Mesenchymal stem cell (in vitro differentiated cells and primary cell): ENCODE results near the gene GNB4.

Experiments used
- DNase-seq: peaks from one replicate; pipeline ENCODE4 v3.0.0-alpha.2; 2013
- H2AFZ ChIP-seq: one replicate; pipeline ENCODE4 v1.6.1; 2013; ENCODE audit warnings: low read depth, mild to moderate bottlenecking, control low read depth, inconsistent platforms, low read length, moderate library complexity
- H2AK5ac ChIP-seq: 2 replicates; pipeline ENCODE4 v1.6.1; 2013; ENCODE audit warnings: low read length, moderate library complexity, mild to moderate bottlenecking, inconsistent platforms; ENCODE audit not compliant: severe bottlenecking
- H2BK120ac ChIP-seq: one replicate; pipeline ENCODE4 v1.6.1; 2013; ENCODE audit warnings: low read depth, mild to moderate bottlenecking, inconsistent platforms, low read length, moderate library complexity
- H2BK12ac ChIP-seq, 2 experiments: one replicate each; pipeline ENCODE4 v1.6.1; 2013; ENCODE audit warnings: inconsistent platforms in 2 of 2, low read length in 2 of 2, mild to moderate bottlenecking in 2 of 2, moderate library complexity in 2 of 2, control low read depth in 1 of 2
- H2BK15ac ChIP-seq: one replicate; pipeline ENCODE4 v1.6.1; 2013; ENCODE audit warnings: mild to moderate bottlenecking, low read depth, inconsistent platforms; ENCODE audit not compliant: poor library complexity, severe bottlenecking
- H2BK5ac ChIP-seq: 2 replicates; pipeline ENCODE4 v1.6.1; 2013; ENCODE audit warnings: low read depth, mild to moderate bottlenecking, low read length, control low read depth, inconsistent platforms; ENCODE audit not compliant: poor library complexity, severe bottlenecking
- H3K14ac ChIP-seq, 2 experiments: one replicate each; pipeline ENCODE4 v1.6.1; 2013; ENCODE audit warnings: inconsistent platforms in 2 of 2, low read length in 2 of 2, control low read depth in 1 of 2, mild to moderate bottlenecking in 1 of 2, moderate library complexity in 1 of 2
- H3K18ac ChIP-seq, 2 experiments: one replicate each; pipeline ENCODE4 v1.6.1; 2013; ENCODE audit warnings: inconsistent platforms in 2 of 2, low read length in 2 of 2, control low read depth in 1 of 2, low read depth in 1 of 2, mild to moderate bottlenecking in 1 of 2
- H3K23ac ChIP-seq, 2 experiments: one replicate each; pipeline ENCODE4 v1.6.1; 2013; ENCODE audit warnings: inconsistent platforms in 2 of 2, low read length in 2 of 2, mild to moderate bottlenecking in 2 of 2, moderate library complexity in 2 of 2, control low read depth in 1 of 2
- H3K27ac ChIP-seq: 2 replicates; pipeline ENCODE4 v1.5.1; 2013; ENCODE audit warnings: mild to moderate bottlenecking, moderate library complexity, low read length, control low read depth, inconsistent platforms; ENCODE audit not compliant: poor library complexity, severe bottlenecking
- H3K27me3 ChIP-seq, 2 experiments: 2 replicates each; pipeline versions ENCODE4 v1.6.1 to v1.7.0; 2013; ENCODE audit warnings: low read length in 2 of 2, mild to moderate bottlenecking in 2 of 2, moderate library complexity in 2 of 2, control low read depth in 1 of 2, inconsistent platforms in 1 of 2; ENCODE audit not compliant: control insufficient read depth in 1 of 2, insufficient read depth in 1 of 2
- H3K36me3 ChIP-seq, 2 experiments: 2 replicates each; pipeline versions ENCODE4 v1.6.1 to v1.7.0; 2013; ENCODE audit warnings: low read length in 2 of 2, control low read depth in 1 of 2, inconsistent platforms in 1 of 2, low read depth in 1 of 2, mild to moderate bottlenecking in 1 of 2; ENCODE audit not compliant: insufficient read depth in 2 of 2, control insufficient read depth in 1 of 2
- H3K4ac ChIP-seq, 2 experiments: one replicate each; pipeline ENCODE4 v1.6.1; 2013; ENCODE audit warnings: inconsistent platforms in 2 of 2, low read length in 2 of 2, mild to moderate bottlenecking in 2 of 2, moderate library complexity in 2 of 2, control low read depth in 1 of 2, low read depth in 1 of 2
- H3K4me1 ChIP-seq: 2 replicates; pipeline ENCODE4 v1.6.1; 2013; ENCODE audit warnings: low read depth, low read length, control low read depth; ENCODE audit not compliant: control insufficient read depth, insufficient read depth
- H3K4me2 ChIP-seq: 2 replicates; pipeline ENCODE4 v1.6.1; 2013; ENCODE audit warnings: low read length, mild to moderate bottlenecking, inconsistent platforms; ENCODE audit not compliant: poor library complexity, severe bottlenecking
- H3K4me3 ChIP-seq, 2 experiments: 2 replicates each; pipeline versions ENCODE4 v1.5.1 to v1.7.0; 2013; ENCODE audit warnings: low read length in 2 of 2, mild to moderate bottlenecking in 2 of 2, control low read depth in 1 of 2, low read depth in 1 of 2; ENCODE audit not compliant: insufficient read depth in 1 of 2
- H3K79me1 ChIP-seq: replicated peaks from 2 replicates; pipeline ENCODE4 v1.6.1; 2013; ENCODE audit warnings: mild to moderate bottlenecking, control low read depth, low read length, inconsistent platforms; ENCODE audit not compliant: poor library complexity, severe bottlenecking
- H3K9ac ChIP-seq: 2 replicates; pipeline ENCODE4 v1.7.0; 2013; ENCODE audit warnings: mild to moderate bottlenecking, low read length, moderate library complexity
- H3K9me3 ChIP-seq: 2 replicates; pipeline ENCODE4 v1.7.0; 2013; ENCODE audit warnings: mild to moderate bottlenecking, low read length; ENCODE audit not compliant: control insufficient read depth
- H4K8ac ChIP-seq: one replicate; pipeline ENCODE4 v1.6.1; 2013; ENCODE audit warnings: inconsistent platforms, mild to moderate bottlenecking, low read length, moderate library complexity
- H4K91ac ChIP-seq: one replicate; pipeline ENCODE4 v1.6.1; 2013; ENCODE audit warnings: mild to moderate bottlenecking, low read length, inconsistent platforms
- WGBS: methylation state at CpG from one replicate; pipeline ENCODE4 v1.1.7; 2013; ENCODE audit warnings: mixed read lengths; 5-methylcytosine and 5-hydroxymethylcytosine counted together

The GNB4 gene

DNA sequence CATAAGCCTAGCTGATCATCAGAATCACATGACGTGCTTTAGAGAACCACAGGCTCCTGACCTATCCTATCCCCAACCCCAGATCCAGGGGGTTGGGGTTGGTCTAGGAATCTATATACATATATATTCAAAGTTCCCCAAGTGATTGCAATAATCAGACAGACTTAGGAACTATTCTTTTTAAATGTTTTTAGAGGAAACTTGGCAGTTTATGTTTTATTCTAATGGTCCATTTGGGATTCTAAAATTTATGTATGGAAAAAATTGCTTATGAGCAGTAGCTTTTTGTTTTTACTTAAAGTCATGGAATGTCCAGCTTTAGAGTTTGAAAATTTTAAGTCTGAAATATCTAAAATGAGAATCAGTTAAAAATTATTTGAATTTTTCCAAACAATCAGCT, 81.6 kb downstream of the GNB4 start:
- no peak overlapping the region for H3K4me2 ChIP-seq
- peaks cover 7% of the 10 kb centered on the region for H3K79me1 ChIP-seq
- H3K4me3 ChIP-seq, result no peak overlapping the region
- H2AK5ac ChIP-seq, result no peak overlapping the region
- no peak overlapping the region for H3K14ac ChIP-seq
- H3K23ac ChIP-seq, result no peak overlapping the region
- WGBS, result no CpG with 5 or more reads among the region's 1 CpG
- no peak overlapping the region for H3K18ac ChIP-seq
- no peak for DNase-seq
- no peaks in the 10 kb centered on the region for H3K4me1 ChIP-seq
- no peak overlapping the region for H4K8ac ChIP-seq
- H3K9me3 ChIP-seq, result no peaks in the 10 kb centered on the region
- H2BK5ac ChIP-seq, result no peak overlapping the region
- no peak overlapping the region for H2BK12ac ChIP-seq
- H3K9ac ChIP-seq, result no peak overlapping the region
- no peaks in the 10 kb centered on the region for H3K27me3 ChIP-seq
- peaks cover 7 to 69% of the 10 kb centered on the region in 2 experiments for H3K36me3 ChIP-seq
- no peak overlapping the region for H2AFZ ChIP-seq
- no peak overlapping the region for H2BK15ac ChIP-seq
- H3K27ac ChIP-seq, result no peak overlapping the region
- no peak overlapping the region for H3K4ac ChIP-seq
- no peak overlapping the region for H2BK120ac ChIP-seq
- H4K91ac ChIP-seq, result no peak overlapping the region

GRCh38 chr3:179363332-179363731, 87.9 kb downstream of the GNB4 start:
- H3K9me3 ChIP-seq, result no peaks in the 10 kb centered on the region
- no peak overlapping the region for H3K18ac ChIP-seq
- H4K8ac ChIP-seq, result no peak overlapping the region
- no peak overlapping the region for H3K4me2 ChIP-seq
- H3K23ac ChIP-seq, result no peak overlapping the region
- no peak for DNase-seq
- H3K27me3 ChIP-seq, result no peaks in the 10 kb centered on the region
- 97% methylated on average over 3 of the region's 5 CpGs for WGBS
- no peak overlapping the region for H2BK15ac ChIP-seq
- no peak overlapping the region for H2BK12ac ChIP-seq
- H2BK5ac ChIP-seq, result no peak overlapping the region
- no peak overlapping the region for H3K14ac ChIP-seq
- H3K4ac ChIP-seq, result no peak overlapping the region
- peaks cover 16 to 85% of the 10 kb centered on the region in 2 experiments for H3K36me3 ChIP-seq
- peaks cover 3% of the 10 kb centered on the region for H3K79me1 ChIP-seq
- H2BK120ac ChIP-seq, result no peak overlapping the region
- H4K91ac ChIP-seq, result no peak overlapping the region
- no peak overlapping the region for H2AFZ ChIP-seq
- no peak overlapping the region for H3K4me3 ChIP-seq
- H3K27ac ChIP-seq, result no peak overlapping the region
- H3K4me1 ChIP-seq, result no peaks in the 10 kb centered on the region
- no peak overlapping the region for H2AK5ac ChIP-seq
- no peak overlapping the region for H3K9ac ChIP-seq

DNA sequence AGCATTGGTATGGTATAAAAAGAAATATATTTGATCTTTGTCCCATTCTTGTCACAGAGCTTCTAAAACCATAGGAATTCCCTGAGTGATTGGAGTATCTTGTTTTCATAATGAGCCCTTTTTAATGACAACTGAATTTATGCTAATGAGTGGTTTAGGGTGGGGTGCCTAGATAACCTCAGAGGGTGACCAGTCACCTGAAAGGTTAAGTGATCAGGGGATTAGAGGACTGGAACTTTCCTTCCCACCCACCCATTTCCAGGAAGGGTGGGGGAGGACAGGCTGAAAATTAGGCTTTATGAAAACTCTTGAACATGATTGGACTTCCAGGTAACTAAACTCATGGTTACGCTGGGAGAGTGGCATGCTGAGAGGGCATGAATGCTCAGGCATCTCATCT, 95.3 kb downstream of the GNB4 start:
- Histone ChIP-seq H2BK12ac (no peak overlapping the region), H2AK5ac (no peak overlapping the region), H3K4me3 (no peak overlapping the region), H4K91ac (no peak overlapping the region), H3K36me3 (peaks cover 21 to 85% of the 10 kb centered on the region in 2 experiments), H3K23ac (no peak overlapping the region), H2BK15ac (no peak overlapping the region), H3K27me3 (no peaks in the 10 kb centered on the region), H3K14ac (no peak overlapping the region), H3K27ac (no peak overlapping the region), H2AFZ (peak overlapping the region; percentile 42), H2BK5ac (no peak overlapping the region), H3K4ac (no peak overlapping the region), H3K9ac (no peak overlapping the region), H3K4me2 (no peak overlapping the region), H3K18ac (no peak overlapping the region), H3K9me3 (no peaks in the 10 kb centered on the region), H4K8ac (no peak overlapping the region), H2BK120ac (no peak overlapping the region), H3K79me1 (peaks cover 32% of the 10 kb centered on the region), H3K4me1 (no peaks in the 10 kb centered on the region)
- WGBS, result no CpG with 5 or more reads among the region's 1 CpG
- no peak for DNase-seq

- Histone ChIP-seq H2BK5ac (no peak overlapping the region), H3K14ac (no peak overlapping the region)
- WGBS, result 59% methylated on average over 2 of the region's 5 CpGs
Observed at GRCh38 chr3:179348325-179349013, 102.8 kb downstream of the GNB4 start.

More at GRCh38 chr3:179348325-179349013, 102.8 kb downstream of the GNB4 start:
- Histone ChIP-seq H3K18ac (no peak overlapping the region), H2AFZ (no peak overlapping the region), H3K36me3 (peaks cover 6 to 32% of the 10 kb centered on the region in 2 experiments), H3K4me1 (no peaks in the 10 kb centered on the region), H3K9ac (peak overlapping the region; percentile 91), H3K27me3 (no peaks in the 10 kb centered on the region), H4K8ac (no peak overlapping the region), H2AK5ac (no peak overlapping the region), H4K91ac (no peak overlapping the region), H2BK120ac (no peak overlapping the region), H2BK12ac (no peak overlapping the region), H3K9me3 (no peaks in the 10 kb centered on the region), H2BK15ac (no peak overlapping the region), H3K4me2 (peak overlapping the region; percentile 64), H3K79me1 (peaks cover 13% of the 10 kb centered on the region), H3K4ac (no peak overlapping the region), H3K27ac (no peak overlapping the region), H3K4me3 (peak overlapping the region in 1 of 2 experiments; percentile 88), H3K23ac (no peak overlapping the region)
- DNase-seq, result peak; percentile 17
